ENCODE results near the gene RABEP1.

The RABEP1 gene

GRCh38 chr17:5364156-5364555, 82.1 kb downstream of the RABEP1 start:
- DNase-seq (ENCODE audit: low read depth in 2 of 2), result peak in 1 of 2 experiments; percentile 12

DNA sequence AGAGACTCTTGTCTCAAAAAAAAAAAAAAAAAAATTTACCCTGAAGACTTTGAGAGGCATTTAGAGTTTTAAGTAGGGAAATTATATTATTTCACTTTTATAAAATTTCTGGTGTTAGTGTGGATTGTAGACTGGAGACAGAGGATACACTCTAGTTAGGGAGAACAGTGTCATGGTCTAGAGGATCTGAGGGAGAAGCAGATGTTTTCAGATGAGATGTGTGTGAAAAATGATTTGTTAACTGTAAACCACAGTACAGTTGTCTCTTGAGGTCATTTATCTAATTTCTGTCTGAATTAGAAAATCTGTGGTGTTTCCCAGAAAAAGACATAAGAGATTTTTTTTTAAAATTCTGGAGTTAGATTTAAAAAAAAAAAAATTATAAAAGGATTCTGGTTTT, 82.6 kb downstream of the RABEP1 start:
- DNase-seq (ENCODE audit: low read depth in 2 of 2), result no peak

DNA sequence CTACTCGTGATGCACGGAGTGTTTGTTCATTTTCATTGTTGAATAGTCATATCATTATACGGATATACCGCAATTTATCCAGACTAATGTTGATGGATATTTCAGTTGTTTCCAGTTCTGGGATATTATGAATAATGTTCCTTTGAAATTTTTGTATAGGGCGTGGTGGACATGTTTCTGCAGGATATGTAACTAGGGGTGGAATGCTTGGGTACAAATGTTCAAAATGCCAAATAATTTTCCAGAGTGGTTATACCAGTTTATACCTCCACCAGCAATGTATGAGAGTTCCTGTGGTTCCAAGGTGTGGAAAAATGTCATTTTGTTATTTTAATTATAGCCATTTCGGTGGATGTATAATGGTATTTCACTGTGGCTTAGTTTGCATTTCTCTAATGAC, 83.7 kb downstream of the RABEP1 start:
- DNase-seq (ENCODE audit: low read depth in 2 of 2), result no peak

DNA sequence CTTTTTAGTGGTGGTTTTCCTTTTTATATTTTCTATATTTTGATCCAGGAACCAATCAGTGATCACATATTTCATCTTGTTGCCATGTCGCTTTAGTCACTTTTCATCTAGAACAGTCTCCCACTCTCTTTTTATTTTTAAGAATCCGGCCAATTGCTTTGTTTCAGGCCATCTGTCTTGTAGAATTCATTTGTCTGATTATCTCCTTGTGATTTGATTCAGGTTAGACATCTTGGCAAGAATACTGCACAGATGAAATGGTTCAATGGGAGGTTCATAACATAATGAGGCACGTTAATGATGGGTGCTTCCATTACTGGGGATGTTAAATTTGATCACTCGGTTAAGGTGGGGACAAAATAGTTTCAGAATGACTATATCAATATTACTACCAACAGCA, 88.3 kb downstream of the RABEP1 start:
- DNase-seq (ENCODE audit: low read depth in 2 of 2), result no peak

- no peak for DNase-seq (ENCODE audit: low read depth in 2 of 2)
These were observed 91.0 kb downstream of the RABEP1 start for GRCh38 chr17:5373112-5373511.

- DNase-seq (ENCODE audit: low read depth in 2 of 2), result no peak
These were observed 96.6 kb downstream of the RABEP1 start for GRCh38 chr17:5378566-5379207.

- DNase-seq (ENCODE audit: low read depth in 2 of 2), result no peak
These were observed 97.4 kb downstream of the RABEP1 start for GRCh38 chr17:5379351-5380107.

- DNase-seq (ENCODE audit: low read depth in 2 of 2), result no peak
These were observed 98.5 kb downstream of the RABEP1 start for GRCh38 chr17:5380491-5381135.

DNA sequence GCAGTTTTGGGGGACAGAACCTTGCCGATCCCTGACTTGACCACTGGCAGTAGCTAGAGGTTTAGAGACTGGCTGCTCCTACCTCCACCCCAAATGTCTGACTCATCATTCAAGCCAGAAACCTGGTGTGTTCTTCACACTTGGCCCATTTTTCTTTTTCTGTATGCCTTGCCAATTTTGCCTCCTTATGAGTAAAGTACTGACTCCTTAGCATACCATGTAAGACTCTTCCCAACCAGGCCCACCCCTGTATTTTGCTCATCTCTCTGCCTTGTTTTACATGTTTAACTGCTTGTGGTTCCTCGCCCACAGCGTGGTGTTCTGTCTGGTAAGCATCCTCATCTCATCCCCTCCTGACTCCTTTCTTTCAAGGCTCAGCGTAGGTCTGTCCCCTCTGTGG, 99.5 kb downstream of the RABEP1 start:
- no peak for DNase-seq (ENCODE audit: low read depth in 2 of 2)

DNA sequence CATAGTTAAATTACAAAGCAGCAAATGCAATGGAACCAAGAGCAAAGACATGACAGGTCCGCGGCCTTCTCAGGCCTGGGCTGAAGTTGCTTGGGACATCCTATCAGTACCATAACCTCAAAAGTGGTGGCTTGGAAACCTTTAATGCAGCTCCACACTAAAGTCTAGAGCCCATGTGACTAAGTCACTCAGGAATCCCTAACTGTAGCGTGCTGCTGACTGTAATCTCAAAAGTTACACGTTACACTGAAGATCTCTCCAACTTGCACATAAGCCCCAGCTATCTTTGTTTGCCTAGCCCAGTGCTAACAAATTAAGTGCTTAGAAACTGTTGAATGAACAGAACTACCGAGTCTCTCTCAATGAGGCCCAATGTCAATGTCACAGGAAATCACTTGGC, 109.6 kb downstream of the RABEP1 start:
- DNase-seq (ENCODE audit: low read depth in 2 of 2), result no peak

DNA sequence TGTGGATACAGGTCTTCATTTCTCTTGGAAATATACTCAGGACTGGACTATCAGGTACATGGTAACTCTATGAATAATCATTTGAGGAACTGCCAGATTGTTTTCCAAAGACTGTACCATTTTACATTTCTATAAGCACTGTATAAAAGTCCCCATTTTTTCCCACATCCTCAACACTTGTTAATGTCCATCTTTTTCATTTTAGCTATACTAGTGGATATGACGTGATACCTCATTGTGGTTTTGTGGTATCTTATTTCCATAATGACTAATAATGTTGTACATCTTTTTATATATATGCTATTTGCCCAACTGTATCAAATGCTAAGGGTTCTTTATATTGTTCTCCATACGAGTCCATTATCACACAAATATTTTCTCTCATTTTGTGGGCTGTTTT, 114.5 kb downstream of the RABEP1 start:
- DNase-seq (ENCODE audit: low read depth in 2 of 2), result no peak

GRCh38 chr17:5399767-5400166, 117.7 kb downstream of the RABEP1 start:
- DNase-seq (ENCODE audit: low read depth in 2 of 2), result no peak

GRCh38 chr17:5405400-5405799, 123.3 kb downstream of the RABEP1 start:
- no peak for DNase-seq (ENCODE audit: low read depth in 2 of 2)

DNA sequence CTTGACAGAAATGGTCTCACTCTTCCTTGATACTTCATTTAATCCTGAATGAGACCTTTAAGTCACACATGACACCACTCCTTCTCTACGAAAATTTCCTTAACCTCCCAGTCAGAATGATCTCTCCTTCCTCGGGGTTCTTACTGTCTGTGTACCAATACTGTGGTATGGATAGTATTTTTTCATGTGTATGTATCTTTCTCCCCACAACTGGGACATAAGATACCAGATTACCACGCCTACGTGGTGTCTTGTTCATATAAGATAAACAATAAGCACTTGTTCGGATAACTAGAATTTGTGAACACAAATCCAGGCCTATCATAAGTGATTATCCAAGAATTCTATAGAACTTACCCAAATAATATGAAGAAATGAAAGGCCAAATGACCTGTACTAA, 126.1 kb downstream of the RABEP1 start:
- no peak for DNase-seq (ENCODE audit: low read depth in 2 of 2)

DNA sequence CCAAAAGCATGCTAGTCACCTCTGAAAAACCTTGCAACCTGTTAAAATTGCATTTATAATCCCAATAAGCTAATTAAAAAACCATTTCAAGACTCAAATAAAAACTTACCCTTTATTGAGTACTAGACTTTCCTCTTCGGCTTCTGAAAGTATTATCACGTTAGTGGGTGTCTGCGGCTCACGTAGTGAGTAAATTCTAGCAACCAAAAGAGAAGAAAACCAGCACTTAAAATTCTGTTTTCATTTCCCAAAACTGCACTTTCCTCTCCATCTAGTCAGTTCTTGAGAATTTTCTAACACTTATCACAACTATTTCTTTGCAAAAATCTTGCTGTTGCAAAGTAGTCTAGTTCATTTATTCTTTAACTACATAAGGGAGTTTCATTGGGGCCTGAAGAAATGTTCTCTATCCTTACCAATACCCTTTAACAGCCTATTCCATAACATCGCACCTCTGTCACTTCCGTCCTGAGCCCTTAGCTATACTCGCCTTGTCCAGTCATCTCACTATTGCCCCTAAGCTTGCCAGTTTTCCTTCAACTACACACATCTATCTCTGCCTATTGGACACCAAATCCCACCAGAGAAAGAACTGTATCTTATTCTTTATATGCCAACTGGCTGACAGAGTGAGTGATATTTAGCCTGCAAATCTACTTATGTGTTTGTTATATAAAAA, 128.6 kb downstream of the RABEP1 start:
- no peak for DNase-seq (ENCODE audit: low read depth in 2 of 2)

- peak; percentile 64 to 66 for DNase-seq (ENCODE audit: low read depth in 2 of 2)
These were observed 131.6 kb downstream of the RABEP1 start for GRCh38 chr17:5413682-5414081.

GRCh38 chr17:5416901-5417300, 134.8 kb downstream of the RABEP1 start:
- DNase-seq (ENCODE audit: low read depth in 2 of 2), result no peak

- no peak for DNase-seq (ENCODE audit: low read depth in 2 of 2)
These were observed 136.8 kb downstream of the RABEP1 start for GRCh38 chr17:5418858-5419355.

- DNase-seq (ENCODE audit: low read depth in 2 of 2), result peak; percentile 86 to 89
These were observed 137.4 kb downstream of the RABEP1 start, which contains the start of gene NUP88 for GRCh38 chr17:5419356-5419958. Gene NUP88 (minus strand): TSS chr17:5419662. CDS start chr17:5419650, 12 bp downstream.

GRCh38 chr17:5419959-5420653, 138.0 kb downstream of the RABEP1 start, which contains the start of gene RPAIN:
Gene RPAIN (plus strand): TSS chr17:5420182. CDS start chr17:5420211, 29 bp downstream.
- DNase-seq (ENCODE audit: low read depth in 2 of 2), result no peak

- DNase-seq (ENCODE audit: low read depth in 2 of 2), result no peak
These were observed 140.4 kb downstream of the RABEP1 start for GRCh38 chr17:5422505-5422904.
